NCI-H345 treated with DMSO at 0.1 percent for 48 hours (cell line): ENCODE results near the gene SPTBN4.

Experiments used
- DNase-seq: peaks from one replicate; lab custom pipeline; 2025; ENCODE audit not compliant: unreplicated experiment; lab: John Stamatoyannopoulos, UW

SPTBN4 gene

DNA sequence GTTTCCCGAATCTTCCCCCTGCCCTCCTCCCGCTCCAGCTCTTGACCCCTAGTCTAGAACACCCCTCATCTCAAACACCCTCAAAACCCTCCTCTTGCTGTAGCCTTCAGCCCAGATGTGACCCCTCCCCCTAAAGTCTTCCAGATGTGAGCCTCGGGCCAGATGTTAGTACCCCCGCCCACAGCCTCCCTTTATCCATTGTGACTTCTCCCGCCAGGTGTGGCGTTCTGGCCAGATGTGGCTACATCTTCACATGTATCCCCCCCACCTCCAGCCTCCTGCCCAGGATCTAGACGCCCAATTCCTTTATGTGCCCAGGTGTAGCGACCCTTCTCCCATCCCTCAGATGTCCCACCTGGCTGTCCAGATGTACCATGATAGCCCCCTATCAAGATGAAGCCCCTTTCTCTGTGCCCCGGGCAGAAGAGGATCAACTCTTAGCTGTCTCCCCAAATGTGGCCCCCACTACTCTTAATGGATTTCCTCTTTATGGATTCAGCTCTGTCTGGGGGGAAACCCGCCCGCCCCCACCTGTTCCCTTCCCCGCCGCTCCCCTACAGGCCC, 133.9 kb downstream of the SPTBN4 start:
- DNase-seq, result no peak

DNA sequence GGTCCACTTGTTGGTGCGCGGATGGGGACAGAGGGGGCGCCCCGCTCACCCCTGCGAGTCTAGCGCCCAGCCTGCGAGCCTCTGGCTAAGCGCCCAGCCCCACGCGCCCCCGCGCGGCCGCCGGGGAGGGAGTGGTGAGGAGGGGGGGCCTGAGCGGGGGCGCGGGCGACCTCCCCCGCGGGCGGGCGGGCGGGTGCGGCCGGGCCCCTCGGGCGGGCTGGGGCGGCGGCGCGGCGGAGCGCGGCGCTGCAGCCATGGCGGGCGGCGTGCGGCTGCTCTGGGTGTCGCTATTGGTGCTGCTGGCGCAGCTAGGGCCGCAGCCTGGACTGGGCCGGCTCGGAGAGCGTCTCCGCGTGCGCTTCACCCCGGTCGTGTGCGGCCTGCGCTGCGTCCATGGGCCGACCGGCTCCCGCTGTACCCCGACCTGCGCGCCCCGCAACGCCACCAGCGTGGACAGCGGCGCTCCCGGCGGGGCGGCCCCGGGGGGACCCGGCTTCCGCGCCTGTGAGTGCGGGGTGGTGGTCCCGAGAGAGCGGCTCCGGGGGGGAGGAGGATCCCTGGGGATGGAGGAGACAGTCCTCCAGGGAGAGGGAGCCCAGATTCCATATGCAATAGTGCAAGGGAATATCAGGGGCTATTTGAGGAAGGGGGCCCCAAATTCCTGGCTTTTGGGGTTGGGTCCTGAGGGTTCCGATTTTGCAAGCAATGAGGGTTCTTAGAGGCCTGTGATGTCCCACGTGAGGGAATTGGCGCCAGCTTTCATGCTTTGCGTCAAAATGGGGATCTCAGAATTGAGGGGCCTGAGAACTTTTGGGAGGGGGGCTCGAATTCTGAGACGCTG, 134.6 kb downstream of the SPTBN4 start, which contains the start of gene LTBP4:
Gene LTBP4, plus strand, starts transcription at position 236 of the 841 bp plus-strand sequence. Its CDS starts 19 bp downstream, at position 255.
- no peak for DNase-seq

DNA sequence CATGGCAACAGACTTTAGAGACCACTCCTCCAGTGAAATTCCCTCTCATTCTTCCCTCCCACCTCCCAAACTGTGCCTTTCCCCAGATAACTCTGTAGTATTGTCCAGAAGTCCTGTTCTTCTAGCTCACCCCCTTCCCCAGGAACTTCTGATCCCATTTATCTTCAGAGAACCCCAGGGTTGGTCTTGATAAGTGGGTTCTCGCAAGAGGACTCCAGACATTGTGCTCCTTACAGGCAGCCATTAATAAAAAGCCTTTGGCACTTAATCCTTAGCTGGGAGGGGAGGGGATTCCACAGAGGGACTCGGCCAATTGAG, 136.2 kb downstream of the SPTBN4 start:
- DNase-seq, result no peak

DNA sequence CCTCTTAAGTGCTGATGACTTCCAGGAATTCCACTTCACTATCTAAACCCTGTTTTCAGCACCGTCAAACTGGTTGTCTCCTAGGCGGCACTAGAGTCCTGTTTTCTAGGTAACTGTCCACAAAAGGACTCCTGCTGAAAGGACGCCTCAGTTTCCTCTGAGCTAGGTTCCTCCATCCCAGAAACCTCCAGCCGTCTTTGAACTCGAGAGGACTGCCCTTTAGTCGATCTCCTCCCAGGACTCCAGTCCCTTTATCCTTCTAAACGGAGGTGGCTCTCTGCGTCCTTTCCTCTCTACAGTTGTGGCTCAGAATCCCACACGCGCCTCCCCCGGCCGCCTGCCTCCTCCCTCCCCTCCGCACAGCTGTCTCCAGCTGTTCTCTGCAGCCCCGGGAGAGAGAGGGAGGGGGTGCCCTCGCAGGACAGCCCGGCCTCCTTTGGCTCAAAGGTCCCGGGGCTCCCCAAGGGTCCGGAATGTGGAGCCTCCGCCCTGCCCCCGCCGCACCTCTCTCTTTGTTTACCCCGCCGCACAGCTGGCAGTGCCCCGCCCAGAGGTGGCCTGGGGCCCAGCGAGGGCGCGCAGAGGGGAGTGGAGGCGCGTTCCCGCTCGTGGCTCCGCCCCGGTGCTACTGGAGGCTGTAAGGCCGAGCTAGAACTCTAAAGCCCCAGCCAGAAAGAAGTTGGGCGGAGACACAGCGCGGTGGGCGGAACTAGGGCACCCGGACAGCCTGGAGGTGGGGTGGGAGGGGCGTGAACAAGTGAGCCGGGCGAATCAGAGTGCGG, 136.8 kb downstream of the SPTBN4 start:
- peak; percentile 100 for DNase-seq

DNA sequence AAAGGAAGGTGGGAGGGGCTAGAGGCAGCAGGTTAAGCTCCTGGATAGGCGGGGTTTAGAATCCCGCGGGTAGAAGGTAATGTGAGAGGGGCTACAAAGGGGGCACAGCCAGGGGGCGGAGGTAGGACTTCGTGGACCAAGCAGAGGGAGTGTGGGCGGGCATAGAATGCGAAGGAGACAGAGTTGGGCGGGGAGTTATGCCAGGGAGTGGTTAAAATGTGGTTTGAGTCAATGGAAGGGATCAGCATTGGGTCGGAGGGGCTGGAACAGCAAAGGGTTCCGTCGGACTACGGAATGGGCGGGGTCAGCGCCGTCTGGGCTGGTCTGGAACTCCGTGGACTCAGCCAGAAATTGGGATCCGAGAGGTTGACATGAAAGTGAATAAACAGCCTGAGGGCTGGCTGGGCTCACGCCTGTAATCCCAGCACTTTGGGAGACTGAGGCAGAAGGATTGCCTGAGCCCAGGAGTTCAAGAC, 137.4 kb downstream of the SPTBN4 start:
- DNase-seq, result no peak

DNA sequence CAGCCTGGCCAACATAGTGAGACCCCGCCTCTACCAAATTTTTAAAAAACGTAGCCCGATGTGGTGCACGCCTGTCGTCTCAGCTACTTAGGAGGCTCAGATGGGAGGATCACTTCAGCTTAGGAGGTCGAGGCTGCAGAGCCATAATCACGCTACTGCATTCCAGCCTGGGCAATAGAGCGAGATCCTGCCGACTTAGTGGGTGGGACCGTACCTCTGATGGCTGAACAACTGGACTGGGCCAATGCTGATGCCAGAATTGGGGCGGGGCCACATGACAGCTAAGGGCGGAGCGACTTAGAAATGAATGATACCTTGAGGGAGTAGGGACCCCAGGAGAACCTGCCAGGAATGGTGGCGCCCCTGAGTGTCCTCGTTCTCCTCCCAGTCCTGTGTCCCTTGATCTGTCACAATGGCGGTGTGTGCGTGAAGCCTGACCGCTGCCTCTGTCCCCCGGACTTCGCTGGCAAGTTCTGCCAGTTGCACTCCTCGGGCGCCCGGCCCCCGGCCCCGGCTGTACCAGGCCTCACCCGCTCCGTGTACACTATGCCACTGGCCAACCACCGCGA, 137.9 kb downstream of the SPTBN4 start:
- DNase-seq, result no peak

DNA sequence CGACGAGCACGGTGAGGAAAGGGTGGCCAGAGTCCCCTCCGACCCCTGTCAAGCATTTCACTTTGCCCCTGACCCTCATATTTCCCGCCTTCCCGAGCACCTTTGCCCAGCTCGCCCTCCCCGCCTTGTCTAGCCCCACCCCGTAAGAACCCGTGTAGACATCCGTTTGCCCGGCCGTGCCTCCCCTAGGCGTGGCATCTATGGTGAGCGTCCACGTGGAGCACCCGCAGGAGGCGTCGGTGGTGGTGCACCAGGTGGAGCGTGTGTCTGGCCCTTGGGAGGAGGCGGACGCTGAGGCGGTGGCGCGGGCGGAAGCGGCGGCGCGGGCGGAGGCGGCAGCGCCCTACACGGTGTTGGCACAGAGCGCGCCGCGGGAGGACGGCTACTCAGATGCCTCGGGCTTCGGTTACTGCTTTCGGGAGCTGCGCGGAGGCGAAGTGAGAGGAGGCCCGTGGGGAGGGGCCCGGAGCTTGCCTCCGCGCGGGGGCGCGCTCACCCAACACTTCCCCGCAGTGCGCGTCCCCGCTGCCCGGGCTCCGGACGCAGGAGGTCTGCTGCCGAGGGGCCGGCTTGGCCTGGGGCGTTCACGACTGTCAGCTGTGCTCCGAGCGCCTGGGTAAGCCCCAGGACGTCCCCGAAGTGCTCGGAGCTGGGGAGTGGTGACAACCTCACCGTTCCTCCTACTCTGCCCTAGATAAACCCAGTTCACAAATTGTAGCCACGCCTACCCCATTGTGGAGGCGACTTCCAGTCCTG, 138.6 kb downstream of the SPTBN4 start:
- DNase-seq, result peak; percentile 97

DNA sequence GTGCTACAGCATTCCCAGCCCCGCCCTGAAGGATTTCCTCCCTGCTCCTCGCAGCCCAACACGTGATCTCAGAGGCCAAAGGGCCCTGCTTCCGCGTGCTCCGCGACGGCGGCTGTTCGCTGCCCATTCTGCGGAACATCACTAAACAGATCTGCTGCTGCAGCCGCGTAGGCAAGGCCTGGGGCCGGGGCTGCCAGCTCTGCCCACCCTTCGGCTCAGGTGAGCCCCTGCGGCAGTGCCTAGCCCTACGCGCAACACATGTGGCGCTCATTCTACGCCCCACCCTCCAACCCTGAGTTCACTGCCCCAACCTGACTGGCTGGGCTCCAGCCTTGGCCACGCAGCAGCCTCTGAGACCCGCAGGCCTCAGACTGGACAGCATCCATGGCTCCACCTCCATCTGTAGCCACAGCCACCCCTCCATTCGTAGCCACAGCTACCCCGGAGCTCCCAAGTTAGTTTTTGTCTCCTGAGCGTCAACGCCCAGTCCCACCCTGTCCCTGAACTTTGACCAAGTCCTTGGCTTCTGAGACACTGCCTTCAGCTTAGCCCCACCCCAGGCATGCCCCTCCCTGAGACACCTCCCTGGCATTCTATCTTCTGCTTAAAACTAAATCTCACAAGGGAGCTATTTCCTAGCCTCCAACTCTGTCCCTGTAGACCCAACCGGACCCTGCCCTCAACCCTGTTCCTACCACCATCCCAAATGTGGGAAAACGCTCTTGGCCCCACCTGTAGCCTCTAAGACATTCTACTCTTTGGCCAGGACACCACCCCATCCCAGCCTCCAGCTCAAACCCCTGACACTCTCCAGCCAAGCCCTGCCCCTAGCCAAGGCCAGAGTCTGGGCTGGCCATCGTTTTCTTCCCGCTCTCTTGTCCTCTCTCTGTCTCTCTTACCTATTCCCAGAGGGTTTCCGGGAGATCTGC, 140.8 kb downstream of the SPTBN4 start:
- DNase-seq, result no peak

DNA sequence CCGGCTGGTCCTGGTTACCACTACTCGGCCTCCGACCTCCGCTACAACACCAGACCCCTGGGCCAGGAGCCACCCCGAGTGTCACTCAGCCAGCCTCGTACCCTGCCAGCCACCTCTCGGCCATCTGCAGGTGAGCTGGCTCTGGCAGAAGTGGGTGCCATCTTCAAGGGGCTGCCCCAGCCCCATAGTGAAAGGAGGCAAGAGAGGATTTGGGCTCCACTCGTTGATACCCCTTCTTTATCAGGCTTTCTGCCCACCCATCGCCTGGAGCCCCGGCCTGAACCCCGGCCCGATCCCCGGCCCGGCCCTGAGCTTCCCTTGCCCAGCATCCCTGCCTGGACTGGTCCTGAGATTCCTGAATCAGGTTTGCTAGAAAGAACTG, 141.4 kb downstream of the SPTBN4 start:
- no peak for DNase-seq

DNA sequence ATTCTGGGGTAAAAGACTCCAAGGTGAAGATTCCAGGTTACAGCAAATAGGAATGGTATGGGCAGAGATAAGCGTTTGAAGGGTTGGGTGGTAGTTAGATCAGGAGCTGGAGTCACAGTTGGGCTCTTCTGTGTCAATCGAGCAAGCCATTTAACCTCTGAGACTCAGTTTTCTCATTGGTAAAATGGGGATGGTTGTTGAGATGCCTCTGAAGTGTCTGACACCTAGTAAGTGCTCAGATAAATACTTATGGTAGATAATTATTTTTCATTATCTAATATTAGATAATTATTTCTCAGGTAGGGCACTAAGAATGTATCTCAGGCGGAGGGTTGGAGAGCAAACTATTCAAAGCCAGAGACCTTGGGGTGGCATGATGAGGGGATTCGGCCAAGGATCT, 142.2 kb downstream of the SPTBN4 start:
- no peak for DNase-seq

DNA sequence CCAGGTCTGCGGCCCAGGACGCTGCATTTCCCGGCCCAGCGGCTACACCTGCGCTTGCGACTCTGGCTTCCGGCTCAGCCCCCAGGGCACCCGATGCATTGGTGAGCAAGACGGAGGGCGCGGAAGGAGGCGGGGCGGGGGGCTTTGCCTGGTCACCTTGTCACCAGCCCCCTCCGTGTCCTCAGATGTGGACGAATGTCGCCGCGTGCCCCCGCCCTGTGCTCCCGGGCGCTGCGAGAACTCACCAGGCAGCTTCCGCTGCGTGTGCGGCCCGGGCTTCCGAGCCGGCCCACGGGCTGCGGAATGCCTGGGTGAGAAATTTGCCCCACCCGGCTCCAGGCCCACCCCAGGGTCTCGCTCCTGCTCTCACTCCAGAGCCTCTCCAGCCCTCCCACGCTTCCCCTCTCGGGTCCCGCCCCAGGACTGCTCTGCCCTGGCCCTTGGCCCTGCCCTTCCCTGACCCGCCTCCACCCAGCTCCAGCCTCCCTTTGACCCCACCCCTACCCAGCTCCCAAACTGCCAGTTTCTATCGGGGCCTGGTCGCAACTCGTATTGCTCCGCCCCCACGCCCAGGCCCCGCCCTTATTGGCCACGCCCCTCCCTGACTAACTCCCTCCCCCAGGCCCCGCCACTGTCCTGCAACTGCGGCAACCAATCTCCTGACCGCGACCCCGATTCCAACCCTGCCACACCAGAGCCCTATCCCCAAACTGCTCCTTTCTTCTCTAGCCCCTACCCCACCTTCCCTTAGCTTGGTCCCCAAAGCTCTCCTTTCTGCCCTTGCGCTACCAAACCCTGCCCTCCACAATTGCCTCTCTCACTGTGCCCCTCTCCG, 143.0 kb downstream of the SPTBN4 start:
- peak; percentile 50 for DNase-seq

DNA sequence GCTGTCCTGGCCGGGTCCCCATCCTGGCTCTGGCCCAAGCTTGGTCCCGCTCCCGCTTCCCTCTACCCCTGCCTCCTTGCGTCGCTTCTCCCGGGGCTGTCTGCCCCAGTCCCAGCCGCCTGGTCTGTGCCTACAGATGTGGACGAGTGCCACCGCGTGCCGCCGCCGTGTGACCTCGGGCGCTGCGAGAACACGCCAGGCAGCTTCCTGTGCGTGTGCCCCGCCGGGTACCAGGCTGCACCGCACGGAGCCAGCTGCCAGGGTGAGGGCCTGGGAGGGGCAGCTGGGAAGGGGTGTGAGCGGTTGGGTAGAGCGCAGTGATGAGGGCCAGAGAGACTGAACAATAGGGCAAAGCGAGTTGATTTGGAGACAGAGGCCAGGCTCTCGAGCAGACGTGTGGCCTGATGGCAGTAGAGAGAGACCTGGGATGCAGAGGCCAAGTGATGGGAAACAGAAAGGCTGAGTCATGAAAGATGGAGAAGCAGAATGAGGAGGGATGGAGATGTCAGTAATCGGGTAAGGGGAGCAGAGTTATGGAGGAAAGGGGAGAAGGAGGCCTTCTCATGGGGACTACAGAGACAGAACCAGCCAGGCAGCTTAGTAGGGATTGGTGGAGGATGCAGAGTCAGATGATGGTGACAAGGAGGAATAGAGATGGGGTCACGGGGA, 143.7 kb downstream of the SPTBN4 start:
- no peak for DNase-seq

DNA sequence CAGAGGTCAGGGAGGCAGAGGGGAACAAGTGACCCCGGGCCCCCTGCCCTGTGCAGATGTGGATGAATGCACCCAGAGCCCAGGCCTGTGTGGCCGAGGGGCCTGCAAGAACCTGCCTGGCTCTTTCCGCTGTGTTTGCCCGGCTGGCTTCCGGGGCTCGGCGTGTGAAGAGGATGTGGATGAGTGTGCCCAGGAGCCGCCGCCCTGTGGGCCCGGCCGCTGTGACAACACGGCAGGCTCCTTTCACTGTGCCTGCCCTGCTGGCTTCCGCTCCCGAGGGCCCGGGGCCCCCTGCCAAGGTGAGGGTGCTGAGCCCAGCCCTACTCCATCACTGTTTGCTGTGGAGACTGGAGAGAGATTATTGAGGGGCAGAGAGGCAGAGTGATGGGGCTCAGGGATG, 144.3 kb downstream of the SPTBN4 start:
- peak; percentile 44 for DNase-seq

DNA sequence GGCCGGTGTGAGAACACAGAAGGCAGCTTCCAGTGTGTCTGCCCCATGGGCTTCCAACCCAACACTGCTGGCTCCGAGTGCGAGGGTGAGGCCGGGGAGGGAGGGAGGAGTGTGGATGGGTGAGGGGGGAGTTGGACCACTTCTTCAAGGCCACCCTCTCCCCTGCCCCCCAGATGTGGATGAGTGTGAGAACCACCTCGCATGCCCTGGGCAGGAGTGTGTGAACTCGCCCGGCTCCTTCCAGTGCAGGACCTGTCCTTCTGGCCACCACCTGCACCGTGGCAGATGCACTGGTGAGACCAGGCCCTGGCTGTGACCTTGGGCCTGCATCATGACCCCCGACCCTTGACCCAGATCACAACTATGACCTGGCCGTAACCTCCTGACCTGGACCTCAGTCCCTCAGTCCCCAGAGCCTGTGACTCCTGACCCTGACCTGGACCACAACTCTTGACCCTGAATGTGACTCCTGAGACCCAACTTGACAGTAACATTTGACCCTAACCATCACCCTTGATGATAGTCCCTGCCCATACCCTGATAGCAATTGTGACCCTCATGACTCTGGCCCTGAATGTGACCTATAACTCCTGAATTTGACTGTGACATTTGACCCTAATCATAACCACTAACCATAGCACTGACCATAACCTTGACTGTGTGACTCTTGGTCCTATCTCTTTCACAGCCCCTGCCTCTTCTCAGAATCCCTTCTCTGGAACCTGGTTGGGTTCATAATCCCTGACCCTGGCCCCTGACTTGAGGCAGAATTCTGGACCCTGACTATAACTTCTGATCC, 145.3 kb downstream of the SPTBN4 start:
- no peak for DNase-seq

DNA sequence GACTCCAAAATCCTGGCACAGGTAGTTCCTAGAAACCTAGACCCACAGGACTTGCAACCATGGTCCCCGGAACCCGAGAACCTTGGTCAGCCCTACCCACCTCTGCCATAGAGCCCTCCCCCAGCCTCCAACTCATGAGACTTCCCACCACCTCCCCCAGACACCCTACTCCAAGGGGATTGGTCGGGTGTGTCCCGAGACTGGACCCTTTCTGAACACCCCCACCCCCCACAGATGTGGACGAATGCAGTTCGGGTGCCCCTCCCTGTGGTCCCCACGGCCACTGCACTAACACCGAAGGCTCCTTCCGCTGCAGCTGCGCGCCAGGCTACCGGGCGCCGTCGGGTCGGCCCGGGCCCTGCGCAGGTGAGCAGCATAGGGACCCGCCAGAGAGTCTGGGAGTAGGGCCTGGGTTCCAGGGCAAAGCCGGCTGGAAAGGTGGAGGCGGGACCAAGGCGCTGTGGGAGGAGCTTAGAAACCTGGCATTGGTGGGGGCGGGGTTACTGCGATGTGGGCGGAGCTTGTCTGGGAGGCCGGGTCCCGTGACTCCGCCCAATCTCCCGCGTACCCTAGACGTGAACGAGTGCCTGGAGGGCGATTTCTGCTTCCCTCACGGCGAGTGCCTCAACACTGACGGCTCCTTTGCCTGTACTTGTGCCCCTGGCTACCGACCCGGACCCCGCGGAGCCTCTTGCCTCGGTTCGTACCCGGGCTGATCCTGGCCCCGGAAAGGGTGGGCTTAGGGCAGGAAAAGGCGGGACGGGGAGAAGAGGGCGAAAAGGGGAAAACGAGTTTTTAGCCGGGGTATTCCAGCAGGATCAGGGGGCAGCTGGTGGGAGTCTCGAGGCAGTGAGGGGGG, 146.3 kb downstream of the SPTBN4 start:
- peak; percentile 91 for DNase-seq
